IMR-90 (cell line): ENCODE data around the gene YPEL5. TPM values are rescaled to one million over a fixed set of nuclear protein-coding genes. Genes with fewer than 3 reads are reported as not detected.

Experiments
- ATAC-seq: fragments of 200-7000 bp; cut with Tn5 transposase; 2 replicates; pipeline ENCODE4 v1.9.1; 2020; ENCODE audit warnings: low read depth, mild to moderate bottlenecking, moderate library complexity
- BruUV-seq: library from RNA; stranded (reverse); fragments of 400-500 nt; replicated peaks from 2 replicates; lab custom pipeline; 2021; lab: Mats Ljungman, UMichigan
- CTCF ChIA-PET: fragments of 300-600 bp; formaldehyde crosslinking; extraction: SDS; loops from one replicate; lab custom pipeline; 2021; ENCODE audit warnings: antibody characterized with exemption; lab: Yijun Ruan, JAX
- POLR2A ChIA-PET: fragments of 300-600 bp; sonication (Branson Sonifier 250); formaldehyde crosslinking; loops from one replicate; lab custom pipeline; 2022; ENCODE audit warnings: antibody characterized with exemption; ENCODE audit not compliant: unreplicated experiment; lab: Charles Lee
- DNase-seq: peaks from one replicate; pipeline ENCODE4 v3.0.0; 2013
- H2AFZ ChIP-seq: replicated peaks from 2 replicates; pipeline ENCODE3; 2013; ENCODE audit warnings: low read length, mild to moderate bottlenecking; ENCODE audit not compliant: poor library complexity
- H2AK5ac ChIP-seq: 2 replicates; pipeline ENCODE4 v1.6.1; 2013; ENCODE audit warnings: low read depth, low read length, inconsistent platforms
- H2AK9ac ChIP-seq: replicated peaks from 2 replicates; pipeline ENCODE3; 2013; ENCODE audit warnings: mild to moderate bottlenecking, low read depth, low read length, moderate library complexity; ENCODE audit not compliant: poor library complexity
- H2BK120ac ChIP-seq: 2 replicates; pipeline ENCODE4 v1.6.1; 2013; ENCODE audit warnings: low read depth, low read length, inconsistent platforms
- H2BK15ac ChIP-seq: 3 replicates; pipeline ENCODE4 v1.6.1; 2013; ENCODE audit warnings: low read depth, low read length, inconsistent platforms
- H2BK20ac ChIP-seq: 2 replicates; pipeline ENCODE4 v1.6.1; 2013; ENCODE audit warnings: low read depth, mild to moderate bottlenecking, inconsistent platforms, low read length, moderate library complexity
- H2BK5ac ChIP-seq: 2 replicates; pipeline ENCODE4 v1.6.1; 2013; ENCODE audit warnings: mild to moderate bottlenecking, low read depth, low read length, inconsistent platforms; ENCODE audit not compliant: poor library complexity, severe bottlenecking
- H3K14ac ChIP-seq: replicated peaks from 2 replicates; pipeline ENCODE4 v1.6.1; 2013; ENCODE audit warnings: low read depth, low read length, inconsistent platforms
- H3K18ac ChIP-seq: 2 replicates; pipeline ENCODE4 v1.6.1; 2013; ENCODE audit warnings: low read depth, low read length, control low read depth
- H3K23ac ChIP-seq: 2 replicates; pipeline ENCODE4 v1.6.1; 2013; ENCODE audit warnings: low read depth, low read length, inconsistent platforms
- H3K27ac ChIP-seq: 2 replicates; pipeline ENCODE4 v1.5.1; 2013; ENCODE audit warnings: mild to moderate bottlenecking, control low read depth, low read length; ENCODE audit not compliant: insufficient read depth
- H3K27me3 ChIP-seq: 2 replicates; pipeline ENCODE4 v1.6.1; 2013; ENCODE audit warnings: low read length; ENCODE audit not compliant: control insufficient read depth, insufficient read depth
- H3K36me3 ChIP-seq: 2 replicates; pipeline ENCODE4 v1.6.1; 2013; ENCODE audit warnings: low read length, mixed read lengths; ENCODE audit not compliant: control insufficient read depth, insufficient read depth
- H3K4ac ChIP-seq: 2 replicates; pipeline ENCODE4 v1.6.1; 2013; ENCODE audit warnings: low read depth, low read length, inconsistent platforms
- H3K4me1 ChIP-seq: 2 replicates; pipeline ENCODE4 v1.6.1; 2013; ENCODE audit warnings: low read length, mixed read lengths; ENCODE audit not compliant: control insufficient read depth, insufficient read depth
- H3K4me2 ChIP-seq: 2 replicates; pipeline ENCODE4 v1.6.1; 2013; ENCODE audit warnings: low read depth, mild to moderate bottlenecking, control low read depth, low read length, moderate library complexity
- H3K4me3 ChIP-seq: 2 replicates; pipeline ENCODE4 v1.5.1; 2013; ENCODE audit warnings: low read depth, mild to moderate bottlenecking, control low read depth, low read length, moderate library complexity; ENCODE audit not compliant: insufficient read depth
- H3K56ac ChIP-seq: 2 replicates; pipeline ENCODE4 v1.6.1; 2013; ENCODE audit warnings: low read length, inconsistent platforms; ENCODE audit not compliant: insufficient read depth; ENCODE audit errors: extremely low read depth
- H3K79me1 ChIP-seq, 2 experiments: 2 replicates each; pipeline ENCODE4 v1.6.1; 2013; ENCODE audit warnings: low read length in 2 of 2, inconsistent platforms in 1 of 2, low read depth in 1 of 2
- H3K9ac ChIP-seq: 2 replicates; pipeline ENCODE4 v1.6.1; 2013; ENCODE audit warnings: low read depth, low read length, control low read depth
- H3K9me1 ChIP-seq: 2 replicates; pipeline ENCODE4 v1.6.1; 2013; ENCODE audit warnings: low read length, inconsistent platforms; ENCODE audit not compliant: insufficient read depth
- H3K9me3 ChIP-seq: 2 replicates; pipeline ENCODE4 v1.6.1; 2013; ENCODE audit warnings: low read length; ENCODE audit not compliant: control insufficient read depth, insufficient read depth
- H4K20me1 ChIP-seq: 2 replicates; pipeline ENCODE4 v1.6.1; 2013; ENCODE audit warnings: low read length, inconsistent platforms; ENCODE audit not compliant: insufficient read depth
- H4K5ac ChIP-seq: 2 replicates; pipeline ENCODE4 v1.6.1; 2013; ENCODE audit warnings: mild to moderate bottlenecking, low read depth, low read length, control low read depth
- H4K8ac ChIP-seq, 2 experiments: 2 replicates each; pipeline ENCODE4 v1.6.1; 2013; ENCODE audit warnings: low read depth in 2 of 2, low read length in 2 of 2, control low read depth in 1 of 2, inconsistent platforms in 1 of 2
- H4K91ac ChIP-seq: 2 replicates; pipeline ENCODE4 v1.6.1; 2013; ENCODE audit warnings: low read depth, low read length, inconsistent platforms; ENCODE audit not compliant: insufficient read depth
- BHLHE40 ChIP-seq: fragments of 150-350 bp; IDR thresholded peaks from 2 replicates; pipeline ENCODE4 v1.6.1; 2016; ENCODE audit warnings: mild to moderate bottlenecking, low read depth, low read length
- CEBPB ChIP-seq: IDR thresholded peaks from 2 replicates; pipeline ENCODE4 v1.6.1; 2012; ENCODE audit warnings: low read depth, low read length, improper control_type of control experiment
- CHD1 ChIP-seq: IDR thresholded peaks from 2 replicates; pipeline ENCODE4 v1.6.1; 2012; ENCODE audit warnings: low read depth, low read length, improper control_type of control experiment
- CTCF ChIP-seq: conservative IDR thresholded peaks from 2 replicates; pipeline ENCODE4 v1.5.1; 2012; ENCODE audit warnings: mild to moderate bottlenecking, low read depth, low read length, improper control_type of control experiment
- ELK1 ChIP-seq: fragments of 150-350 bp; IDR thresholded peaks from 2 replicates; pipeline ENCODE4 v1.6.1; 2016; ENCODE audit warnings: low read depth, mild to moderate bottlenecking, low read length, moderate library complexity, borderline replicate concordance
- FOS ChIP-seq: fragments of 150-350 bp; IDR thresholded peaks from 2 replicates; pipeline ENCODE4 v1.6.1; 2016; ENCODE audit warnings: low read depth, low read length
- MAFK ChIP-seq: IDR thresholded peaks from 2 replicates; pipeline ENCODE4 v1.6.1; 2012; ENCODE audit warnings: low read depth, low read length, improper control_type of control experiment
- MXI1 ChIP-seq: IDR thresholded peaks from 2 replicates; pipeline ENCODE4 v1.6.1; 2012; ENCODE audit warnings: low read depth, mild to moderate bottlenecking, low read length, moderate library complexity, borderline replicate concordance
- NFE2L2 ChIP-seq: fragments of 150-350 bp; IDR thresholded peaks from 2 replicates; pipeline ENCODE4 v1.6.1; 2016; ENCODE audit warnings: low read depth, mild to moderate bottlenecking, low read length
- POLR2A ChIP-seq: IDR thresholded peaks from 2 replicates; pipeline ENCODE4 v1.6.1; 2012; ENCODE audit warnings: mild to moderate bottlenecking, low read depth, low read length
- RAD21 ChIP-seq: IDR thresholded peaks from 2 replicates; pipeline ENCODE4 v1.6.1; 2012; ENCODE audit warnings: low read length, improper control_type of control experiment
- RCOR1 ChIP-seq: IDR thresholded peaks from 2 replicates; pipeline ENCODE4 v1.6.1; 2012; ENCODE audit warnings: mild to moderate bottlenecking, low read length, improper control_type of control experiment; ENCODE audit not compliant: insufficient replicate concordance
- RFX5 ChIP-seq: IDR thresholded peaks from 2 replicates; pipeline ENCODE4 v1.8.0; 2012; ENCODE audit warnings: low read depth, mild to moderate bottlenecking, low read length, moderate library complexity
- SMC3 ChIP-seq: fragments of 150-350 bp; IDR thresholded peaks from 2 replicates; pipeline ENCODE4 v1.6.1; 2016; ENCODE audit warnings: low read depth, mild to moderate bottlenecking, antibody characterized with exemption, low read length, moderate library complexity
- WGBS, 2 experiments: methylation state at CpG; one replicate each; pipeline versions ENCODE4 v1.1.5 to v1.1.7; 2013; ENCODE audit warnings: missing lambda C conversion rate in 2 of 2; ENCODE audit not compliant: insufficient read length in 1 of 2; ENCODE audit errors: extremely low coverage in 2 of 2; 5-methylcytosine and 5-hydroxymethylcytosine counted together
- dilution Hi-C: fragments of 300-500 bp; cut with HindIII; formaldehyde crosslinking; loops from one replicate; pipeline ENCODE4 v1.14.3; 2018; ENCODE audit warnings: low sequenced_read_pairs; ENCODE audit not compliant: unreplicated experiment
- in situ Hi-C: fragments of 300-500 bp; cut with MboI; formaldehyde crosslinking; loops from 3 replicates; pipeline ENCODE4 v1.14.3; 2019; ENCODE audit warnings: low sequenced_read_pairs, inconsistent platforms, mixed read lengths
- intact Hi-C: fragments of 100-400 bp; cut with micrococcal nuclease; formaldehyde crosslinking; loops from 2 replicates; pipeline ENCODE4 v1.10.0; 2022
- polyA plus RNA-seq, 3 experiments: library from polyadenylated mRNA; depleted of rRNA; stranded (reverse); fragments of >200 nt; gene quantifications; 2 replicates each; pipeline ENCODE4 v1.2.3, GENCODE V29; 2012; ENCODE audit warnings: low replicate concordance in 1 of 3
- total RNA-seq: library from RNA; depleted of rRNA; stranded (reverse); fragments of >200 nt; gene quantifications from 2 replicates; pipeline ENCODE4 v1.2.3, GENCODE V29; 2012

YPEL5 gene
- total and polyA plus RNA-seq, 2 of the 4 experiments (the other 2 are of a cell fraction) = 40.7 to 62.6 TPM

GRCh38 chr2:30113617-30114293 lies 33.1 kb upstream of the YPEL5 start:
- no peak overlapping the region for H3K4me3 ChIP-seq
- BruUV-seq = no TSS peak
- POLR2A ChIA-PET = interaction anchor here (0.8 kb wide), 1 partner anchor 24 kb away, joined by 3 read pairs; no protein-coding TSS in a partner anchor
- DNase-seq (peak; percentile 93), ATAC-seq (peak; percentile 96)
- intact Hi-C loops (loop anchor here (2.0 kb wide), 1 partner anchor 191 kb away; no protein-coding TSS in a partner anchor), dilution Hi-C loops (no loop called here), in situ Hi-C loops (loop anchor here (10.0 kb wide), 1 partner anchor 189 kb away; the partner anchor contains the start of gene ALK)
- H3K14ac ChIP-seq = peak overlapping the region; percentile 80
- H2AFZ ChIP-seq = peak overlapping the region; percentile 80
- no peaks in the 10 kb centered on the region for H4K20me1 ChIP-seq
- CTCF ChIA-PET = interaction anchor here (1.9 kb wide), 1 partner anchor 23 kb away, joined by 10 read pairs; no protein-coding TSS in a partner anchor
- H3K36me3 ChIP-seq = no peaks in the 10 kb centered on the region
- peaks cover 13% of the 10 kb centered on the region for H3K4me1 ChIP-seq
- H3K4me2 ChIP-seq = 0 out of 2 replicates have a peak overlapping the region, but pooled peaks have one; percentile 29
- no peaks in the 10 kb centered on the region for H3K79me1 ChIP-seq
- H2BK20ac ChIP-seq = peak overlapping the region; percentile 96
- no peak overlapping the region for H3K9ac ChIP-seq
- peak overlapping the region; percentile 77 for H3K4ac ChIP-seq
- peak overlapping the region; percentile 96 for H2AK5ac ChIP-seq
- peak overlapping the region in 1 of 2 experiments; percentile 56; a peak in 2 of 4 replicates for H4K8ac ChIP-seq
- no peaks in the 10 kb centered on the region for H3K9me3 ChIP-seq
- H3K9me1 ChIP-seq = peaks cover 4% of the 10 kb centered on the region
- H4K91ac ChIP-seq = peak overlapping the region; percentile 82
- H3K27me3 ChIP-seq = peaks cover 5% of the 10 kb centered on the region; the same call in 1 of the 2 replicates
- H4K5ac ChIP-seq = peak overlapping the region; percentile 62; the same call in 1 of the 2 replicates
- H2BK120ac ChIP-seq = peak overlapping the region; percentile 89
- H3K23ac ChIP-seq = peak overlapping the region; percentile 50; the same call in 1 of the 2 replicates
- peak overlapping the region; percentile 48; the same call in 1 of the 2 replicates for H3K56ac ChIP-seq
- H2AK9ac ChIP-seq = peak overlapping the region; percentile 59
- peak overlapping the region; percentile 55; the same call in 1 of the 2 replicates for H3K18ac ChIP-seq
- peak overlapping the region; percentile 91; the same call in 2 of the 3 replicates for H2BK15ac ChIP-seq
- no CpG with 5 or more reads among the region's 5 CpGs for WGBS, 2 experiments
- peak overlapping the region; percentile 12; the same call in 1 of the 2 replicates for H3K27ac ChIP-seq
- H2BK5ac ChIP-seq = peak overlapping the region; percentile 63
- TF ChIP-seq CHD1 (no peak), BHLHE40 (peak; percentile 87), ELK1 (no peak), SMC3 (no peak), RCOR1 (no peak), NFE2L2 (peak; percentile 32; the same call in 1 of the 2 replicates), MAFK (0 out of 2 replicates have a peak, but pooled peaks have one; percentile 12), RFX5 (no peak), CEBPB (0 out of 2 replicates have a peak, but pooled peaks have one; percentile 16), POLR2A (no peak), FOS (peak; percentile 84), RAD21 (no peak), CTCF (no peak), MXI1 (0 out of 2 replicates have a peak, but pooled peaks have one; percentile 19)
